SH-SY5Y (cell line): ENCODE results near the gene SGMS1.

Experiments
- GATA2 ChIP-seq: IDR thresholded peaks from 2 replicates; pipeline ENCODE4 v1.6.1; 2011; ENCODE audit warnings: mild to moderate bottlenecking, low read depth, low read length
- GATA3 ChIP-seq: IDR thresholded peaks from 2 replicates; pipeline ENCODE4 v1.6.1; 2011; ENCODE audit warnings: low read depth, mild to moderate bottlenecking, low read length, moderate library complexity

DNA sequence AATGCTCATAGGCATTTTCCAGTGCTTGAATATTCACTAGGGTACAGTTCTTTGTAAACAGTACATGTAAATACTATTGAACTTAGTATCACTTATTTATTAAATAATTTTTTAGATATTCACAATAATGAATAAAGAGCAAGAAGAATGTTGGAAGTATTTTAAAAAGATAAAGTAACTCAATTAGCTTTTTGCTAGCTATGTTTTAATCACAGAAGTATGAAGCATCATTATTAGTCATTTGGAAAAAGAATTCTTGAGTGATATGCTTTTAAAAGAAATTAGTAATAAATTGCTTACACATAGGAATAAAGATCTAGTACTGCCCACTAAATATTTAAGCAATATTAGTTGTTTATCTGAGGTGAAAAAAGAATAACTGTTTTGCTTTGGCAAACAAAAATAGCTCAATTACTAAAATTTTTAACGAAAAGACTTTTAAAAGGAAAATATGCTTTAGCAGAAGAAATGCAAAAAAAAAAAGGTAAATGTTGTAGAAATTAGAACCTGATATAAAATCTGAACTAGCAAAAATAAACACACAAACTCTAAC lies 66.5 kb downstream of the SGMS1 start:
- TF ChIP-seq GATA2 (no peak), GATA3 (no peak)
